ENCODE measurements around the gene PDAP1. TPM values are rescaled to one million over a fixed set of nuclear protein-coding genes. Genes with fewer than 3 reads are reported as not detected.

The PDAP1 gene
- total RNA-seq, 1 donor from 2014 or later, result 107 TPM

DNA sequence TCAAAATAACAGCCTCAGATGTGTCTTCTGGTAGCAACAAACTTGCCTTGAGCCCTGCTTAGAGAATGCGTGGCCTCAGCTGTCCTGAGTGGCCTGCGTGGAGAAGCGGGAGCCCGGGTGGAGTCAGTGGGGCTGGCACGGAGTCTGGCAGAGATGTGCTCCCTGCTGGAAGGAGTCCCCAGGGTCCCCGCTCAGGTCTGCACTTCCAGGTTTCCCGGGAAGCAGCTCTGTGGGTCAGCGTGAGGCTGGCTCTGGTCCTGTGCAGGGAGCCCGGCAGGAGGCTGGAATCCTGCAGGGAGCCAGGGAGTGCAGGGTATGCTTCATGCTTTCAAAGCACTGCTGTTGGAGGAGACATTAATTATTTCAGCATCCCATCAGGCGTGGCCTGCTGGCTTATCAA, 40.5 kb upstream of the PDAP1 start:
- peaks cover 33% of the 10 kb centered on the region for H3K36me3 Mint-ChIP-seq (ENCODE audit: low read depth, unreplicated experiment)

DNA sequence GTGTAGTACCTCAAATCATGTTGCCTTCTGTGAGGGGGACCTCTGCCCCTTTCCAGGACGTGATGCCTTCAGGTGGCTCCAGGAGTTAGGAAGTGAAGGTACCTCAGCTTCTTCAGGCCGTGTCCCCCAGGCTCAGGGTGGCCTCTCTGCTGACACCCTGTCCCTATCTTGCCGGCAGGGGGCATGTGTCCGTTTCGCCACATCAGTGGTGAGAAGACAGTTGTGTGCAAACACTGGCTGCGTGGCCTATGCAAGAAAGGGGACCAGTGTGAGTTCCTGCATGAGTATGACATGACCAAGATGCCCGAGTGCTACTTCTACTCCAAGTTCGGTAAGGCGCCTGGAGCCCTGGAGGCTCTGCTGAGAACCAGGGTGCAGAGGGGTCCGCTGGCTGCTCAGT, 39.5 kb upstream of the PDAP1 start:
- Mint-ChIP-seq H3K36me3 (ENCODE audit: low read depth, unreplicated experiment) (peaks cover 33% of the 10 kb centered on the region), H3K4me1 (ENCODE audit: unreplicated experiment) (no peaks in the 10 kb centered on the region), H3K27ac (ENCODE audit: unreplicated experiment) (no peak overlapping the region), H3K4me3 (ENCODE audit: unreplicated experiment) (no peak overlapping the region), H3K27me3 (ENCODE audit: unreplicated experiment) (peaks cover 4% of the 10 kb centered on the region), H3K9me3 (ENCODE audit: unreplicated experiment) (no peaks in the 10 kb centered on the region)
- peak; percentile 24 for DNase-seq (ENCODE audit: low spot score)
- TF ChIP-seq, protein P1, sequence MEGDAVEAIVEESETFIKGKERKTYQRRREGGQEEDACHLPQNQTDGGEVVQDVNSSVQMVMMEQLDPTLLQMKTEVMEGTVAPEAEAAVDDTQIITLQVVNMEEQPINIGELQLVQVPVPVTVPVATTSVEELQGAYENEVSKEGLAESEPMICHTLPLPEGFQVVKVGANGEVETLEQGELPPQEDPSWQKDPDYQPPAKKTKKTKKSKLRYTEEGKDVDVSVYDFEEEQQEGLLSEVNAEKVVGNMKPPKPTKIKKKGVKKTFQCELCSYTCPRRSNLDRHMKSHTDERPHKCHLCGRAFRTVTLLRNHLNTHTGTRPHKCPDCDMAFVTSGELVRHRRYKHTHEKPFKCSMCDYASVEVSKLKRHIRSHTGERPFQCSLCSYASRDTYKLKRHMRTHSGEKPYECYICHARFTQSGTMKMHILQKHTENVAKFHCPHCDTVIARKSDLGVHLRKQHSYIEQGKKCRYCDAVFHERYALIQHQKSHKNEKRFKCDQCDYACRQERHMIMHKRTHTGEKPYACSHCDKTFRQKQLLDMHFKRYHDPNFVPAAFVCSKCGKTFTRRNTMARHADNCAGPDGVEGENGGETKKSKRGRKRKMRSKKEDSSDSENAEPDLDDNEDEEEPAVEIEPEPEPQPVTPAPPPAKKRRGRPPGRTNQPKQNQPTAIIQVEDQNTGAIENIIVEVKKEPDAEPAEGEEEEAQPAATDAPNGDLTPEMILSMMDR (IDR thresholded peaks at IDR 0.05; ENCODE audit: unreplicated experiment), result no peak

More for the DNA sequence above, 40.5 kb upstream of the PDAP1 start:
- Mint-ChIP-seq H3K27me3 (ENCODE audit: unreplicated experiment) (no peaks in the 10 kb centered on the region), H3K4me1 (ENCODE audit: unreplicated experiment) (no peaks in the 10 kb centered on the region), H3K27ac (ENCODE audit: unreplicated experiment) (no peak overlapping the region), H3K4me3 (ENCODE audit: unreplicated experiment) (no peak overlapping the region), H3K9me3 (ENCODE audit: unreplicated experiment) (no peaks in the 10 kb centered on the region)
- TF ChIP-seq, protein P1 (IDR thresholded peaks at IDR 0.05; ENCODE audit: unreplicated experiment), result no peak
- no peak for DNase-seq (ENCODE audit: low spot score)

DNA sequence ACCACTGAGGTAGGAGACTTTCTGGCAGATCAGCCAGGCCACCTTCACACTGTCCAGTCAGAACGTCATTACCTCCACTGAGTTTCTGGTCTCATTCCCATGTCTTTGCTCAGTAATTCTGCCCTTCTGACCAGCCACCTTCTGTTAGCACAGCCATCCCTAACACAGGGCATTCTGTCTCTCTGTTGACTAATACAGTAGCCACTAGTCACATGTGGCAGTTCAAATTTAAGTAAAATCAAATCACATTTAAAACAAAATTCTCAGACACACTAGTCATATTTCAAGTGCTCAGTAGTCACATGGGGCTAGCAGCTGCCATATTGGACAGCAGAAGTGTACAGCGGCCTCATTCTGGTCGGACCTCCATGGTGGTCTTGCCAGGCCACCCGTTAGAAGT, 37.7 kb upstream of the PDAP1 start:
- Mint-ChIP-seq H3K4me3 (ENCODE audit: unreplicated experiment) (peak overlapping the region; percentile 38), H3K27me3 (ENCODE audit: unreplicated experiment) (peaks cover 4% of the 10 kb centered on the region), H3K27ac (ENCODE audit: unreplicated experiment) (no peak overlapping the region), H3K9me3 (ENCODE audit: unreplicated experiment) (no peaks in the 10 kb centered on the region), H3K36me3 (ENCODE audit: low read depth, unreplicated experiment) (peaks cover 39% of the 10 kb centered on the region), H3K4me1 (ENCODE audit: unreplicated experiment) (no peaks in the 10 kb centered on the region)
- no peak for DNase-seq (ENCODE audit: low spot score)
- TF ChIP-seq, protein P1 (IDR thresholded peaks at IDR 0.05; ENCODE audit: unreplicated experiment), result no peak

DNA sequence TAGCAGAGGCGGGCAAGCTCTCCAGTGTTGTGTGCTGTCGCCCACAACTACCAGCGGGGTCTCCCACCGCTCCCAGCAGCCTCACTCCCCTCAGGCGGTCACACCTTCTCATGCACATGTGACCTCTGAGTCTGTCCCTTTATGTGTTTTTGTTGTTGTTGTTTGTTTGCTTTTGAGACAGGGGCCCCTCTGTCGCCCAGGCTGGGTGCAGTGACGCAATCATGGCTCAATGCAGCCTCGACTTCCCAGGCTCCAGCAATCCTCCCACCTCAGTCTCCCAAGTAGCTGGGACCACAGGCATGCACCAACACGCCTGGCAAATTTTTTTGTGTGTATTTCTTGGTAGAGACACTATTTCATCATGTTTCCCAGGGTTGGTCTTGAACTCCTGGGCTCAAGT, 31.8 kb upstream of the PDAP1 start:
- Mint-ChIP-seq H3K27me3 (ENCODE audit: unreplicated experiment) (peaks cover 7% of the 10 kb centered on the region), H3K9me3 (ENCODE audit: unreplicated experiment) (no peaks in the 10 kb centered on the region), H3K4me3 (ENCODE audit: unreplicated experiment) (peak overlapping the region; percentile 98), H3K27ac (ENCODE audit: unreplicated experiment) (peak overlapping the region; percentile 58), H3K36me3 (ENCODE audit: low read depth, unreplicated experiment) (peaks cover 23% of the 10 kb centered on the region), H3K4me1 (ENCODE audit: unreplicated experiment) (peaks cover 17% of the 10 kb centered on the region)
- DNase-seq (ENCODE audit: low spot score), result no peak
- TF ChIP-seq, protein P1 (IDR thresholded peaks at IDR 0.05; ENCODE audit: unreplicated experiment), result no peak

DNA sequence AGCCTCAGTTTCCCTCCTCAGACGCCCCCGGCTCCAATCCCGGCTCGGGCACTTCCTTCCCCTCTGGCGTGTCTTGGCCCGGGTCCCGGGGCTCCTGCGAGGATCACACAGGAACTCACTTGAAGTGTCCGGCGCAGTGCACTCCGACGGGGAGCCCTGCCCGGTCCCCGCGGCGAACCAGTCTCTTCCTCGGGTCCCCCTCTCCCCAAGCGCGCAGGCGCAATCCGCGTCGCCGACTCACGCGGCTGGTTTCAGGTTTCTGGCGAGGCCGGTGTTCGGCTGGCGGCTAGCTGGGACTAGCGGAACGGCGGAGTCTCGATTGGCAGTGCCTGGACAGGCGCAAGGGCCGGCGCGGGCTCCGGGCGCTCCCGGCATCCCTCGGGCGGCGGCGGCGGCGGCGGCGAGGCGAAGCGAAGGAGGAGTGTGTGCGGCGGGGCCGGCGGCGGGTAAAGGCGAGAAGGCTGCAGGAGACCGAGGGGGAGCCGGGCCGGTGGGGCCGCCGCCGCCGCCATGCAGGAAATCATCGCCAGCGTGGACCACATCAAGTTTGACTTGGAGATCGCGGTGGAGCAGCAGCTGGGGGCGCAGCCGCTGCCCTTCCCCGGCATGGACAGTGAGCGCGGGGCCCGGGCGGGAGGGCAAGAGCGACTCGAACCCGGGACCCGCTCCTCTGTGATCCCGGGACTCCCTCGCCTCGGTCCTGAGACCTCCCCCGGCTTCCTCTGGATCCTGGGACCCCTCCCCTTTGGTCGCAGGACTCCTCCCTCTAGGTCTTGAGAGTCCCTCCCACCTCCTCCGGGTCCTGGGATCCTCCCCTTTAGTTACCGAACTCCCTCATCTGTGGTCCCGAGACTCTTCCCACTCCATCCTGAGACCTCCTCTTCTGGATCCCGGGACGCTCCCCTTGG, 30.4 kb upstream of the PDAP1 start, which contains the start of the genes CPSF4 and PTCD1:
Gene CPSF4, plus strand, starts transcription at position 371 of the 908 bp plus-strand sequence. Its CDS starts 140 bp downstream, at position 511.
Gene PTCD1, minus strand, starts transcription at position 226 of the 908 bp plus-strand sequence. CDS start 3,556 bp downstream, outside the sequence.
- TF ChIP-seq, protein P1 (IDR thresholded peaks at IDR 0.05; ENCODE audit: unreplicated experiment), result no peak
- peaks cover 7% of the 10 kb centered on the region for H3K27me3 Mint-ChIP-seq (ENCODE audit: unreplicated experiment)
- H3K4me3 Mint-ChIP-seq (ENCODE audit: unreplicated experiment), result peak within 1 kb of the TSS; percentile 98
- H3K4me1 Mint-ChIP-seq (ENCODE audit: unreplicated experiment), result peaks cover 17% of the 10 kb centered on the region
- H3K36me3 Mint-ChIP-seq (ENCODE audit: low read depth, unreplicated experiment), result peaks cover 21% of the 10 kb centered on the region
- DNase-seq (ENCODE audit: low spot score), result peak; percentile 96
- H3K27ac Mint-ChIP-seq (ENCODE audit: unreplicated experiment), result peak within 1 kb of the TSS; percentile 89
- H3K9me3 Mint-ChIP-seq (ENCODE audit: unreplicated experiment), result no peaks in the 10 kb centered on the region

All from endothelial cell (in vitro differentiated cells).